Adrenal gland (tissue), 12 donors: Measurements from ENCODE around the gene ZNF217. TPM values are rescaled to one million over a fixed set of nuclear protein-coding genes. Genes with fewer than 3 reads are reported as not detected.
A peak's percentile ranks its signal among the peaks of the same experiment; 100 is the strongest.

Source experiments
- DNase-seq, 7 donors: peaks; one replicate each; pipeline ENCODE4 v3.0.0-alpha.2; 2019 to 2020
- H3K27ac ChIP-seq, 5 donors: fragments of 200-600 bp; sonication (generic) in 4 of 5; 1 replicate in 3 of 5; 2 replicates in 2 of 5; pipeline versions ENCODE4 v1.5.1 to v1.8.0; 2016 to 2020; ENCODE audit warnings: mild to moderate bottlenecking in 1 of 5
- H3K27me3 ChIP-seq: fragments of 200-600 bp; 2 replicates; pipeline ENCODE4 v1.8.0; 2021
- H3K36me3 ChIP-seq, 2 donors: fragments of 200-600 bp; replicated peaks in 1 of 2; 1 replicate in 1 of 2; 2 replicates in 1 of 2; pipeline versions ENCODE4 v1.5.1 to v1.8.0; 2018 to 2022
- H3K4me1 ChIP-seq, 2 donors: fragments of 200-600 bp; replicated peaks in 1 of 2; 1 replicate in 1 of 2; 2 replicates in 1 of 2; pipeline versions ENCODE4 v1.5.1 to v1.8.0; 2018 to 2021
- H3K4me3 ChIP-seq, 4 donors: fragments of 200-600 bp; sonication (generic) in 3 of 4; one replicate each; pipeline ENCODE4 v1.5.1; 2016 to 2018
- H3K9me3 ChIP-seq, 3 donors: fragments of 200-600 bp; sonication (generic) in 1 of 3; replicated peaks in 1 of 3; 1 replicate in 2 of 3; 2 replicates in 1 of 3; pipeline versions ENCODE4 v1.5.1 to v1.8.0; 2016 to 2021
- POLR2A ChIP-seq, 2 donors: fragments of 450-650 bp; IDR thresholded peaks; one replicate each; pipeline ENCODE4 v1.6.1; 2017; ENCODE audit warnings: antibody characterized with exemption in 2 of 2, mild to moderate bottlenecking in 2 of 2, moderate library complexity in 1 of 2
- WGBS, 4 donors: extraction: QIAGEN DNeasy Blood & Tissue Kit in 2 of 4; methylation state at CpG; one replicate each; pipeline versions ENCODE4 v1.1.5 to v1.1.7; 2013 to 2017; 5-methylcytosine and 5-hydroxymethylcytosine counted together
- intact Hi-C, 2 donors: fragments of 100-400 bp; cut with DNase I; formaldehyde crosslinking; loops; one replicate each; pipeline versions ENCODE4 v1.14.1 to v1.15.0; 2022 to 2023
- polyA plus RNA-seq, 3 donors: library from polyadenylated mRNA; stranded (reverse); fragments of 200-250 nt in 2 of 3; fragments of 350-450 nt in 1 of 3; fragmentation: Illumina TruSeq in 1 of 3; extraction: RNeasy Lipid Tissue Mini Kit (QIAGEN cat#74804) in 1 of 3; gene quantifications; one replicate each; pipeline ENCODE4 v1.2.3, GENCODE V29; 2013 to 2014
- total RNA-seq, 9 donors: library from RNA; depleted of rRNA in 4 of 9; stranded (reverse); fragments of >200 nt in 4 of 9; fragments of 120-200 nt in 1 of 9; fragmentation: NEBNext Ultra II Directional in 1 of 9; extraction: Animal tissue kit (Norgen Biotek cat#: 25700) in 1 of 9; gene quantifications; one replicate each; pipeline versions ENCODE4 v1.1.0 to v1.2.4, GENCODE V29; 2013 to 2023
- TF ChIP-seq, protein P1 (sequence below), 6 experiments: fragments of 450-650 bp in 4 of 6; fragments of 200-600 bp in 2 of 6; sonication (generic) in 1 of 6; IDR thresholded peaks; 1 replicate in 5 of 6; 2 replicates in 1 of 6; pipeline versions ENCODE4 v1.5.1 to v1.8.0; 2016 to 2021; ENCODE audit warnings: antibody characterized with exemption in 6 of 6, mild to moderate bottlenecking in 2 of 6, moderate library complexity in 1 of 6
- donor health status: healthy with polysubstance abuse.
- donor health status: Bipolar disorder and iron deficiency.
- donor health status: DM: yes; HTN: yes; CAD: no.
- donor health status: DM: no; HTN: no; CAD: no.
- donor health status: DM: no; HTN: no; CAD: no.
- donor health status: DM: yes; HTN: yes; CAD: no.

Gene ZNF217
- total and polyA plus RNA-seq, 12 donors, result 3.3 to 23.4 (median 11.8) TPM

DNA sequence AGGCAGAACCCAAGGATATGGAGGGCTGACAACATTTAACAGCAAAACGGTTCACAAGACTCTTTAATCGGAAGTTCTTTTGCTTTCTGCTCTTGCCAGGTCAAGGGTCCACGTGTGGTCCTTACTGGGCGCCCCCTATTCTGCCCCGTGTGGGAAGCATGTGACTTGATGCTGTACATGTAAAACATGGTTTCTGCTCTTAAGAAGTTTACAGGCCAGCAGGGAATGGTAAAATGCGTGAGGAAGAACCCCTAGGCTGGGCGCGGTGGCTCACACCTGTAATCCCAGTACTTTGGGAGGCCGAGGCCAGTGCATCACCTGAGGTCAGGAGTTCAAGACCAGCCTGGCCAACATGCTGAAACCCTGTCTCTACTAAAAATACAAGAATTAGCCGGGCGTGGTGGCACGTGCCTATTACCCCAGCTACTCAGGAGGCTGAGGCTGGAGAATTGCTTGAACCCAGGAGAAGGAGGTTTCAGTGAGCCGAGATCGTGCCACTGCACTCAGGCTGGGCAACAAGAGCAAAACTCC lies 19.3 kb downstream of the ZNF217 start:
- intact Hi-C loops, result loop anchor here in 1 of 2 donors (10.0 kb wide), 1 partner anchor 370 kb away; no protein-coding TSS in a partner anchor
- TF ChIP-seq, protein P1, sequence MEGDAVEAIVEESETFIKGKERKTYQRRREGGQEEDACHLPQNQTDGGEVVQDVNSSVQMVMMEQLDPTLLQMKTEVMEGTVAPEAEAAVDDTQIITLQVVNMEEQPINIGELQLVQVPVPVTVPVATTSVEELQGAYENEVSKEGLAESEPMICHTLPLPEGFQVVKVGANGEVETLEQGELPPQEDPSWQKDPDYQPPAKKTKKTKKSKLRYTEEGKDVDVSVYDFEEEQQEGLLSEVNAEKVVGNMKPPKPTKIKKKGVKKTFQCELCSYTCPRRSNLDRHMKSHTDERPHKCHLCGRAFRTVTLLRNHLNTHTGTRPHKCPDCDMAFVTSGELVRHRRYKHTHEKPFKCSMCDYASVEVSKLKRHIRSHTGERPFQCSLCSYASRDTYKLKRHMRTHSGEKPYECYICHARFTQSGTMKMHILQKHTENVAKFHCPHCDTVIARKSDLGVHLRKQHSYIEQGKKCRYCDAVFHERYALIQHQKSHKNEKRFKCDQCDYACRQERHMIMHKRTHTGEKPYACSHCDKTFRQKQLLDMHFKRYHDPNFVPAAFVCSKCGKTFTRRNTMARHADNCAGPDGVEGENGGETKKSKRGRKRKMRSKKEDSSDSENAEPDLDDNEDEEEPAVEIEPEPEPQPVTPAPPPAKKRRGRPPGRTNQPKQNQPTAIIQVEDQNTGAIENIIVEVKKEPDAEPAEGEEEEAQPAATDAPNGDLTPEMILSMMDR (IDR thresholded peaks at IDR 0.05), result no peak
- no peak for TF ChIP-seq POLR2A (IDR thresholded peaks at IDR 0.05)
- Histone ChIP-seq H3K9me3 (no peaks in the 10 kb centered on the region), H3K4me3 (no peak overlapping the region), H3K27me3 (no peaks in the 10 kb centered on the region), H3K4me1 (peaks cover 5 to 13% of the 10 kb centered on the region in 2 donors), H3K27ac (no peak overlapping the region), H3K36me3 (peaks cover 0 to 68% of the 10 kb centered on the region in 2 donors)
- WGBS, 4 donors, result 86 to 96% (median 94%) methylated on average over 13 to 14 of the region's 14 CpGs
- peak in 1 of 7 donors; percentile 35 for DNase-seq

DNA sequence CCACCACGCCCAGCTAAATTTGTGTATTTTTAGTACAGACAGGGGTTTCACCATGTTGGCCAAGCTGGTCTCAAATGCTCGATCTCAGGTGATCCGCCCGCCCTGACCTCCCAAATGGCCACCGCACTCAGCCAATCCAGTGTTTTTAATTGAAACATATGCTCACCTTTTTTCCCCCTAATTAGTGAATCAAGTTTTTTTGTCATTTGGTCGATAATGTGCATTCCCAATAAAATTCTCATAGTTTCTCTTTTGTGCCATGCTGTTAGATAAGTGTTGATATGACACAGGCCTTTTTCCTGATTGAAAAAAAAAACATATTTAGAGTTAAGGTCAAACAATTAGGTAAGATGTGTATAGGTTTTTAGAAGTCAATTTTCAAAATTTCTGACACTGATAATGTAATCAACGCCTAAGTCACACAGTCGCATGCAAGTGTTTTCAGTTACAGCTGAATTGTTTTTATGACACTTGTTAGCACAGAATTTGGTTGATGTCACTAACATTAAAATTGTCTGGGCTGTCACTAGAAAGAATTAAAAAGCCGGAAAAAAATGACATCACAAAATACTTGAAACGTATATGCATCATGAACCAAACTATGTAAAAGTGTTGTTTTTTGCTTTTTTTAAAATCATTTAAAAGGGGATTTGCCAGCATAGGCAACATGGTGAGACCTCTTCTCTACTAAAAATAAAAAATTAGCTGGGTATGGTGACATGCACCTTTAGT lies 21.9 kb downstream of the ZNF217 start:
- Histone ChIP-seq H3K4me1 (no peaks in the 10 kb centered on the region), H3K36me3 (peaks cover 0 to 69% of the 10 kb centered on the region in 2 donors), H3K27me3 (no peaks in the 10 kb centered on the region), H3K9me3 (no peaks in the 10 kb centered on the region), H3K4me3 (no peak overlapping the region), H3K27ac (no peak overlapping the region)
- intact Hi-C loops, result loop anchor here in 1 of 2 donors (10.0 kb wide), 1 partner anchor 373 kb away; no protein-coding TSS in a partner anchor
- WGBS, 4 donors, result 94 to 98% (median 96%) methylated on average over 10 of the region's 10 CpGs
- TF ChIP-seq, protein P1 (IDR thresholded peaks at IDR 0.05), result no peak
- no peak for TF ChIP-seq POLR2A (IDR thresholded peaks at IDR 0.05)
- peak in 1 of 7 donors; percentile 36 for DNase-seq

DNA sequence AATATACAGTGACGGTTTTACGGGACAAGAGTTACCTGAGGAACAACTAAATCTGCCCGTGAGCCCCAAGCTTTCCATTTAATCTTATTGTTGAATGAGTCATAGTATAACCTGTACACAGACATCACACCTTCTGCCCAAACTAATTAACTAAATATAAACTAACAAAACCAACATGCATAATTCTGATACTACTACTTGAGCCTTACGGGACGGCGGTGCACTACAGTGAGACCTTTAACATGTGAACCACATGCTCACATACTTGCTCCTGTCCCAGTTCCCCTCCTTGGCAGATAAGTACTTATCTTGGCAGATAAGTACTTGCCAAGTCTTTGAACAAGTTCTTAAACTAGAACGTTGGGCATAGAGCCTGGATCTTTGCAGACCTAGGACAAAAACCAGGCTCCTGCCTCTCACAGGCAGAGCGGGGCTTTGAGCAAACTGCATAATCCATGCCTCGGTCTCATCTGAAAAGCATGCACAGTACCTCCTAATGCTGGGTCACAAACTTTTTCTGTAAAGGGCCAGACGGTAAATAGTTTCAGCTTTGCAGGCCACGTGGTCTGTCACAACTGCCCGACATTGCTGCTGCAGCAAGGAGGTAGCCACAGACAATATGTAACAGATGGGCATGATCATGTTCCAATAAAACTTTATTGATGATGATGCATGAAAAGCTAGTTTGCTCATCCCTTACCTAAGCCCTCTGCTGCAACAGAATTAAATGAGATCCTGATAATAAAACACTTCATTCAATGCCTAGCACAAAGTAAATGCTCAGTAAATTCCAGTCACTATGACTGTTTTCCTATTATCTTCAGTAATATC lies 23.0 kb downstream of the ZNF217 start:
- no peak overlapping the region for H3K4me3 ChIP-seq
- WGBS, 4 donors, result 72 to 85% (median 79%) methylated on average over 12 of the region's 12 CpGs
- no peak overlapping the region for H3K27ac ChIP-seq
- no peak for TF ChIP-seq POLR2A (IDR thresholded peaks at IDR 0.05)
- TF ChIP-seq, protein P1 (IDR thresholded peaks at IDR 0.05), result no peak
- no peaks in the 10 kb centered on the region for H3K9me3 ChIP-seq
- H3K4me1 ChIP-seq, result no peaks in the 10 kb centered on the region
- intact Hi-C loops, result loop anchor here in 1 of 2 donors (10.0 kb wide), 1 partner anchor 374 kb away; no protein-coding TSS in a partner anchor
- no peaks in the 10 kb centered on the region for H3K27me3 ChIP-seq
- DNase-seq, result peak in 1 of 7 donors; percentile 35
- peaks cover 0 to 59% of the 10 kb centered on the region in 2 donors for H3K36me3 ChIP-seq
